ENCODE data around the gene APPL2.
"Not testable (repeated sequence)": the region's sequence is repeated elsewhere in the genome, so short reads cannot be mapped to it uniquely, and the experiment has no call there.

The APPL2 gene

DNA sequence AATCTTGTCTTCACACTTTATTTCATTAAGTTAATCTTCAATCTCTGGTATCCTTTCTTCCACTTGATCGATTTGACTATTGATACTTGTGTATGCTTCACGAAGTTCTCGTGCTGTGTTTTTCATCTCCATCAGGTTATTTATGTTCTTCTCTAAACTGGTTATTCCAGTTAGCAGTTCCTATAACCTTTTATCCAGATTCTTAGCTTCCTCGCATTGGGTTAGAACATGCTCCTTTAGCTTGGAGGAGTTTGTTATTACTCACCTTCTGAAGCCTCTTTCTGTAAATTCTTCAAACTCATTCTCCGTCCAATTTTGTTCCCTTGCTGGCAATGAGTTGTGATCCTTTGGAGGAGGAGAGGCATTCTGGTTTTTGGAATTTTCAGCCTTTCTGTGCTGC is 52.0 kb downstream of the APPL2 start:
- not testable (repeated sequence) for DNase-seq

DNA sequence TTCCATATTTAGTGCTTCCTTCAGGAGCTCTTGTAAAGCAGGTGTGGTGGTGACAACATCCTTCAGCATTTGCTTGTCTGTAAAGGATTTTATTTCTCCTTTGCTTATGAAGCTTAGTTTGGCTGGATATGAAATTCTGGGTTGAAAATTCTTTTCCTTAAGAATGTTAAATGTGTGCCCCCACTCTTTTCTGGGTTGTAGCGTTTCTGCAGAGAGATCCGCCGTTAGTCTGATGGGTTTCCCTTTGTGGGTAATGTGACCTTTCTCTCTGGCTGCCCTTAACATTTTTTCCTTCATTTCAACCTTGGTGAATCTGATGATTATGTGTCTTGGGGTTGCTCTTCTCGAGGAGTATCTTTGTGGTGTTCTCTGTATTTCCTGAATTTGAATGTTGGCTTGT is 52.6 kb downstream of the APPL2 start:
- not testable (repeated sequence) for DNase-seq

DNA sequence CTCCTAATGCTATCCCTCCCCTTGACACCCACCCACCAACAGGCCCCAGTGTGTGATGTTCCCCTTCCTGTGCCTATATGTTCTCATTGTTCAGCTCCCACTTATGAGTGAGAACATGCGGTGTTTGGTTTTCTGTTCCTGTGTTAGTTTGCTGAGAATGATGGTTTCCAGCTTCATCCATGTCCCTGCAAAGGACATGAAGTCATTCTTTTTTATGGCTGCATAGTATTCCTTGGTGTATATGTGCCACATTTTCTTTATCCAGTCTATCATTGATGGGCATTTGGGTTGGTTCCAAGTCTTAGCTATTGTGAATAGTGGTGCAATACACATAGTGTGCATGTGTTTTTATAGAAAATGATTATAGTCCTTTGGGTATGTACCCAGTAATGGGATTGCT is 56.9 kb downstream of the APPL2 start:
- DNase-seq: not testable (repeated sequence)

DNA sequence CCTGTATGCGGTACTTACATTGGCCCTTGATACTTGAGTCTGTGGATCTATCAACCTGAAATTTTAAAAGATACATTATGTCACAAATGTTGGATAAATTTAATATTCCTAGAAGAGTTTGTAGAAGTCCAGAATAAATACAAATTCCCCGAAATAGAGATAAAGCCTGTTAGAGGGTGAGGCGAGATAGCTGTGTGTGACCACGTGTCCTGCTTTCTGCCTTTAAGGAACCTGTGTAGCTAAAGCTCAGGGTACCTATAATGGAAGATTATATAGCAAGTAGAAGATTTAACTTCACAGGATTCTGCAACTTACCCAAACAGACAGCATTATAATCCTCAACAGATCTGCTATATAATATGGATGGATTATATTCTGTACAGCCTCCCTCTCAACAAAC is 58.8 kb downstream of the APPL2 start:
- DNase-seq: no peak

DNA sequence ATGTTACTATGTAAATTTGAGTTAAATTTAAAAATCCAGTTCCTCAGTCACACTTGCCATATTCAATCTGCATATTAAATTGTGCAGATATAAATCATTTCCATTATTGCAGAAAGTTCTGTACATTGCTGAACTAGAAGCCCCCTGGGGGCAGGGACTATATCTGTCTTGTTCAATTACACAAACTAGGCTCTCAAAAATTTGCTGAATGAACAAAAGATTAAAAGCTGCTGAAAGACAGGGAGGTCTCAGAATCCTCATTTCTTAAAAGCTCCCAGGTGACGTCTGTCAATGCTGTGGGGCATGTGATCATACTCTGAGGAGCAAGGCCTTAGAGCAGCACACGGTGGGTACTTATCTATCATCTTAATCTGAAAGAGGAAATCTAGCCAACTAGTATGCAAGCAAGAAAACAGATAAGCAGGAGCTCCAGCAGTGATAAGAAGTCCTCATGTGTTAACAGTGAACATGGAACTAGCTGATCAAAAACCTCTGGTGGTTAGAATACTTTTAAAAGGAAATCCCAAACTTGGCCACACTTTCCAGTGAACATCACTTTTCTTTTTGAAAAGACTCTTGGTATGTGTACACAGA is 60.5 kb downstream of the APPL2 start:
- DNase-seq: no peak

DNA sequence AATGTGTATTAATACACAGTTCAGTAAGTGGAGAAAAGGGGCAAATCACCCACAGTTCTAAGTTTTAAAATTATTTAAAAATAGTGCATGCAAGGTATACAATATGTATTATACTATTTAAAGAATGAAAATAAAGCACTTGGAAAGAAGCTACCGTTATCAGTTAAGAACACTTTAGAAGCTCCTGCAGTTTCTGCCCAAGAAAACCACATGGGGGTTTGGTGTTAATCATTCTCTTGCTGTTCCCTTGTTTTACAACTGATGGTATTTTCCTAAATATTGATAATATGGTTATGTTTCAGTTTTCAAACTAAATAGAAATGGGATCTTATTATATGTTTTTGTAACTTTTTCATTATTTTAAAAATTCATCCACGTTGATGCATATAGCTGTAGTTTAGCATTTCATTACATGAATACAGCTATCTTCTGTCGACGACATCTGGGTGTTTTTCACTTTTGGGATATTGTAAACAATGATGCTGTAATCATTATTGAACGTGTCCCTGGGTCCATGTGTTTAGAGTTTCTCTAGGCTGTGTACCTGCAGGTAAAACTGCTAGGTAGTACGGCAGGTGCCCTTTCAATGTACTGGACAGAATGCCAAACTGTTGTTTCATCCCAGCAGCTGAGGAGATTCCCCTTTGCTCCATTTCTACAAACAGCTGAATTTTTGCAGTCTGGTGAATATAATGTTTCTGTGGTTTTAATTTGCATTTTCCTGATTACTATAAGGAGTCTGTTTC is 64.1 kb downstream of the APPL2 start:
- no peak for DNase-seq

DNA sequence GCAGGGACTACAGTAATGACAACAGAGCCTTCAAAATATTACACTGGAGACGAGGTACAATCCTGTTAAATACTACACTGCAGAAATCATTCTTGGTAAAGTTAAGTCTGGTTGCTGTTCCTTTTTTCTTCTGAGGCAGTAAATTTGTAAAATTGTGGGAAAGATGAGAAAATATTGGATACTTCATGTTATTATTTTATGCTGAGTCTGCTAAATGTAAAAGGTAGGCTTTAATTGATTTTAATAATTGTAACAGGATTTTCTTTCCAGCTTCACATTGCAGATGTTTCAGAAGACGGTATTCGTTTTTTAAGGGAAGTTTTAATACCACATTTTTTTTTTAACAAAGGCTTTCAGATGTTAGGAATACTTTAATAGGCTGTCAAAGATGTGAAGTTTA is 65.8 kb downstream of the APPL2 start:
- no peak for DNase-seq

DNA sequence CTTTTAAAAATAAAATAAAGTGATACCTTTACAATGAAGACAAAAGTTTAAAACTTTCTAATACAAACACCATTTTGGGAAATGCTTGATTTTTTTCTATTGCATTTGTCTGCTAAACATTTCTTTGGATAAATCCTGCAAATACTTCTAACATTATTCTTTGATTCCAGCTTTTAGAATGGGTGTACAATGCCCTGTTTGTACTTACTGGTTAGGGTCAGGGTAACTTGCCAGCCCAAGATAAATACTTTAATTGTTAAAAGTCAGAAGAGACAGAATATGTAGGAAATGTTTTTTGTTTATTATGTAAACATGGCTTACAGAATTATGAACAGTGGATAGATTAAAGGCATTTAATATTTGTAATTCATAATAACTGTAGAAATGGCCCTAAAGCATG is 68.0 kb downstream of the APPL2 start:
- DNase-seq: no peak

DNA sequence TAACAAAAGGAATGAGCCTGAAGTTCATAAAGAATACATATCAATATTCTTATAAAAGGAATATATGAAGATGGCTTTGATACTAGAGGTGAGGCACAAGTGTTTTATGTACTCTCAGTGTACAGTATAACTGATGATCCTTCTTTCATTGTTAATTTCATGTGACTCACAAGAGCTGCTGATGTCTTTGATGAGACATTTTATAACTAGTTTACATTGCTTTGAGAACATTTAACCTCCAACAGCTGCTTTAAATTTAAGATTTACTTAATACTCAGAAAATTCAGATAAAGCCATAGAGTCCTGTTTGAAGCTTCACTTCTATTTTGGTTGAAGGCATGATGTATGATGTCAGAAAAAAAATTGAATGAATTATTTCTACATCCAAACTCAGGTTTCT is 68.6 kb downstream of the APPL2 start:
- DNase-seq: no peak

DNA sequence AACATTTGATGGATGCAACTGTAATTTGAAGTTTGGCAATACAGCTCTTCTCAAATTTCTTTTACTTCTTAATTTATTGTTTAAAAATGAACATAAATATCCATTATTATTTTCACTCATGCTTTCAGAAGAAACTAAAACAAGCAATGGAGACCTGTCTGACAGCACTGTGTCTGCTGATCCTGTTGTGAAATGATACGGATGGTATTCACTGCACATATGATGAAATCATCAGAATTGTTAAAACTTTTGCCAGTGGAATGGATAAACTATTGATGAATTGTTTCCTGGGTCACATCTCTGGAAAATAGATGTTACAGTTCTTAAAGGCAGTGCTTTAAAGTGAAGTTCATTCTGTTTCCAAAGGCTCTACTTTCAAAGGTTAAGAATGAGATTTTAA is 69.2 kb downstream of the APPL2 start:
- DNase-seq: no peak

DNA sequence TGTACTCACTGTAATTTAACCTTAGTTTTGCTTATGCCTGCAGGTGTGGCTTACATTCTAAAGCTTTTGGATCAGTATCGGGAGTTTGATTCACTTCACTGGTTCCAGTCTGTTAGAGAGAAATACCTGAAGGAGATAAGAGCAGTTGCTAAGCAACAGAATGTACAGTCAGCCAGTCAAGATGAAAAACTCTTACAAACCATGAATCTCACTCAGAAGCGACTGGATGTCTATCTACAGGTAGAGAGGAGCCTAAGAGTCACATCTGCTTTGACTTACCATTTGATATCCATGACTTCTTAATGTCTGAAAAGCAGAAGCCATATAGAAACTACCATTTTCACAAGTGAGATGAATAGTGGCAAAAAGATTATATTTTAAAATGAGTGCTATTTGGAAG is 71.9 kb downstream of the APPL2 start:
- DNase-seq: no peak

DNA sequence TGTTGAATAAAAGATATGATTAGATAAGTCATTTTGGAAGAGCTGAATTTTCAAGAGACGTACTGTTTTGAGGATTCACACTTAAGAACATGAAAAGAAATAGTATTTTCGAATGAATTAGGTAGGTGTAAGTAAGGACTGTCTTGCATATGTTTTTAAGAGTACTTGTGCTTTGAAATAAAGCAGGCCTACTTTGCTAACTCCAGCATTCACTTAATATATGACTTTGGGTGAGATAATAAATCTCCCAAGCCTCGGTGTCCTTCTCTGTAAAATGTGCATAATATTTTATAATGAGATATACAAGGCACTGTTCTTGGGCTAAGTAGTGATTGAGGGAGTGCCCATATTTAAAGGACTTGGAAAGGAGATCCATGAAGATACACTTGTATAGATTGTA is 73.8 kb downstream of the APPL2 start:
- DNase-seq: no peak

DNA sequence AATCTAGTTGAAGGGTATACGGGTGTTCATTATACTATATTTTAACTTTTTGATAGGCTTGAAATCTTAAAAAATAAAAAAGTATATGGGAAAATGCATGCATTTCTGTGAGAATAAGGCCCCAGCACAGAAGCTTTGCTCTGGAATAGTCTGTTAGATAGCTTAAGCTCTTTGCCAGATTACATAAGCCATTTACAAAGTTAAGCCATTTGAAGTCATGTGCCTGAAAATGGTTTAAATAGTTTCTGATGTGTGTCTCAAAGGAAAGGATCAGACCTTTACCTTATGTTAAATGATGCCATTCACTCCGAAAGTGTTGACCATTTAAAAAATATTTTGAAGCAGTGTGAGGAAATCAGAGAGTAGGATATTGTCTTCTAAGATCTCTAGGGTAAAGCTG is 77.1 kb downstream of the APPL2 start:
- DNase-seq: no peak

DNA sequence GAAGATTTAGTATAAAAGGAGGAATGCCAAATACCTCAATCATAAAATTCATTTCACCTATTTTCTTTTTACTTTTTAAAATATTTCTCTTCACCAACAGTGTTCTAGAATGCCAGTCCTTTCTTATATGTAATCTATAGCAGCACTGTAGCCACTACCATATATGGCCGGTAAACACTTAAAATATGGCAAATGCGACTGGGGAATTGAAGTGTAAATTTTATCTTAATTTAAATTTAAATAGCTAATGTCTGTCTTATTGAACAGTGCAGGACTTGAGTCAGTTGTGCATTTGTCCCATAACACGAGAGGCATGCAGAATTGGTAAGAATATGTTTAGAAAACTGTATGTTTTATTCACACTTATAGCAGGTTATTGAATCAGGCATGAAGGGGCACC is 78.4 kb downstream of the APPL2 start:
- DNase-seq: no peak

DNA sequence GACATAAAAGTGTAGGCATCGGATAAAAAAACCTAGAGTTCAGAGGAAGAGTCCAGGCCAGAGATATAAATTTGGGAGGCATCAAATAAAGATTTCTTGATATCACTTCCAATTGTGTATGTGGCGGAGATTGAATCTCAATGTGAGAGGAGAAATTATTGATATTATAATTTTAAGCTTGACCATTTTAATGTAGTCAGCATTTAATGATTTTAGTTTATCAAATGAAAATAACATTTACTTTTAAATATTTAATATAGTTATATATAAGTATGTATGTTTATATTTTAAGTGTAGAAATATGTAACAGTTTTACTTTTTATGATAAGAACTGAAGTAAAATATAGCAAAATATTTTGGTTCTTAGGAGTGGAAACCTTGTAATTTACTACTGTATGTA is 79.7 kb downstream of the APPL2 start:
- no peak for DNase-seq

DNA sequence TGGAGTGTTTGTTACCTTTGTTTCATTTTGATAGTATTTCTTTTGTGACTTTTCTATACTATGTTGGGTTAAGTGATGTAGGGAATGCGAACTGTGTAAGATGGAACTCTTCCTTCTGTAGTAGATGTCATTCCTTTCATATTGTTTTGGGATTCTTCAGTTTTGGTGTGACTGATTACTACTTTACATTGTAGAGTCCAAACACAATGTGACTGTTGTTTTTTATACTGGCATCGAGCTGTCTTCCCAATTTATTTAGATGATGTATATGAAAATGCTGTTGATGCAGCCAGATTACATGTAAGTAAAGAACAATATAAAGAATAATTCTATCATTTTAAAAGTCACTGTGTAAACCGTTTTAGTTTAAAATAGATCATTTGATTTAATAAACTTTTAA is 93.7 kb downstream of the APPL2 start:
- DNase-seq: no peak

DNA sequence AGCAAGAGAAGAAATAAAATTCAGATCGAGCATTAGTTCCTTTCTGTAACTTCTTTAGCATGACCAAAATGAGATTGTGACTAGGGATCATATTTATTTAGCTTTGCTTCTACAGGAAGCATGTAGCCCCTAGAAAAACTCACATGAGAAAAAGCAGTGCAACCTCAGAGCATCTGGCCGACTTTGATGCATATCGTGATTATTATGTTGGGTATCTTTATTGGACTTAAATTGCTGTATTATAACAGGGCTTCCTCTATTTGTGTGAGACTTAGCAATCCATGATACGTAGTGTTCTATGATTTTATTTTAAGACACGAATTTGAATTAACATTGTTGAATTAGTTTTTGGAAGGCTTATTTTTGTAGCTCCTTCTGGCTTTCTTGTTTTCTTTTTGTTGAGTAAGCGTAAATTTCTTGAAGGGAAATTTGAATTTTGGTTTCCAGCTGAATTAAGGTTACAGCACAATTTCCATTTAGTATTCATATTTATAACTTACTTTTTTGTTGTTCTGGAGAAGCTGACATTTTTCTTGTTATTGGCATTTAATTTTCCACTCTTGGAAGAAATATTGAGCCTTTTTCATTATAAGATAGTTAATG is 94.6 kb downstream of the APPL2 start:
- no peak for DNase-seq

DNA sequence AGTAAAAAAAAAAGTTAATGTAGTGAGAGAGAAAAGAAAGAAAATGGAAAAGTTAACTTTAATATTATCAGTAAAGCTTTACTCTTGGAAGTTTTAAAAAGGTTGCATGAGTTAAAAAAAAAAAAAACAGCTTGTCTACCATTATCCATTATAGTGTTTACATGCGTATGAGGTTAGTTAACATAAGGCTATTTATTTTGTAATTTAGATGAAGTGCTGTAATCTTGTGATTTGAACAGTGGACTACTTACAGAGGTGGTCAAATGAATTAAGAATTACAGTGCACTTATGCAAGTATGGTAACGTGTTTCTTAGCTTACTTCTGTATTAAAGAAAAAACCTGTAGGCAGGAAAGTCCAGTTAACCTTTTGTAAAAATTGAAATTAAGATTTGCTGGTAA is 97.7 kb downstream of the APPL2 start:
- DNase-seq: no peak
